HL-60 (cell line): Measurements from ENCODE around the gene RPL13.

Experiments
- DNase-seq, 2 experiments: peaks; one replicate each; pipeline ENCODE4 v3.0.0-alpha.2; 2010 to 2020; ENCODE audit warnings: low read depth in 1 of 2, low spot score in 1 of 2
- H3K27ac ChIP-seq: fragments of 250-450 bp; sonication (Bioruptor Pico); replicated peaks from 2 replicates; pipeline ENCODE4 v1.5.1; 2020; ENCODE audit warnings: mild to moderate bottlenecking, moderate library complexity
- H3K27me3 ChIP-seq: fragments of 250-450 bp; sonication (Bioruptor Pico); 2 replicates; pipeline ENCODE4 v1.5.1; 2021; ENCODE audit warnings: mild to moderate bottlenecking, moderate library complexity; ENCODE audit not compliant: insufficient read depth, poor library complexity, severe bottlenecking
- H3K4me3 ChIP-seq: replicated peaks from 2 replicates; pipeline ENCODE4 v1.5.1; 2011; ENCODE audit warnings: mild to moderate bottlenecking, control low read depth, low read length; ENCODE audit not compliant: insufficient read depth
- CTCF ChIP-seq: IDR thresholded peaks from one replicate; pipeline ENCODE4 v1.5.1; 2011; ENCODE audit warnings: low read length, control low read depth, inconsistent platforms; ENCODE audit not compliant: insufficient read depth
- GABPA ChIP-seq: IDR thresholded peaks from 2 replicates; pipeline ENCODE4 v1.6.1; 2012; ENCODE audit warnings: low read depth
- POLR2AphosphoS5 ChIP-seq: IDR thresholded peaks from 2 replicates; pipeline ENCODE4 v1.6.1; 2012; ENCODE audit warnings: low read depth
- REST ChIP-seq: IDR thresholded peaks from 2 replicates; pipeline ENCODE4 v1.6.1; 2012; ENCODE audit warnings: low read depth; ENCODE audit not compliant: insufficient replicate concordance
- SPI1 ChIP-seq: IDR thresholded peaks from 2 replicates; pipeline ENCODE4 v1.6.1; 2012; ENCODE audit warnings: low read depth, mild to moderate bottlenecking, borderline replicate concordance

RPL13 gene

GRCh38 chr16:89589241-89589926 lies 28.9 kb downstream of the RPL13 start:
- no peak overlapping the region for H3K4me3 ChIP-seq
- H3K27ac ChIP-seq, result no peak overlapping the region
- TF ChIP-seq REST (no peak), CTCF (no peak), POLR2AphosphoS5 (no peak), SPI1 (no peak), GABPA (no peak)
- H3K27me3 ChIP-seq, result no peaks in the 10 kb centered on the region
- DNase-seq, result no peak

GRCh38 chr16:89593841-89594240 lies 33.4 kb downstream of the RPL13 start:
- no peak for DNase-seq
- no peak overlapping the region for H3K4me3 ChIP-seq
- TF ChIP-seq REST, result no peak
- TF ChIP-seq POLR2AphosphoS5, result no peak
- no peak for TF ChIP-seq GABPA
- TF ChIP-seq SPI1, result no peak
- no peak for TF ChIP-seq CTCF
- no peaks in the 10 kb centered on the region for H3K27me3 ChIP-seq
- no peak overlapping the region for H3K27ac ChIP-seq

- Histone ChIP-seq H3K4me3 (no peak overlapping the region), H3K27ac (no peak overlapping the region), H3K27me3 (no peaks in the 10 kb centered on the region)
- DNase-seq, result no peak
- TF ChIP-seq GABPA (no peak), SPI1 (no peak), POLR2AphosphoS5 (no peak), CTCF (no peak), REST (no peak)
Measured at GRCh38 chr16:89595330-89596060, 35.0 kb downstream of the RPL13 start.
